ENCODE data around the gene AFP. TPM values are rescaled to one million over a fixed set of nuclear protein-coding genes. Genes with fewer than 3 reads are reported as not detected.

Gene AFP
- total and polyA plus RNA-seq, 2 of the 13 experiments (the other 11 are each of a cell fraction or from before 2014, with no cell fraction given): 9,434 to 13,105 TPM

DNA sequence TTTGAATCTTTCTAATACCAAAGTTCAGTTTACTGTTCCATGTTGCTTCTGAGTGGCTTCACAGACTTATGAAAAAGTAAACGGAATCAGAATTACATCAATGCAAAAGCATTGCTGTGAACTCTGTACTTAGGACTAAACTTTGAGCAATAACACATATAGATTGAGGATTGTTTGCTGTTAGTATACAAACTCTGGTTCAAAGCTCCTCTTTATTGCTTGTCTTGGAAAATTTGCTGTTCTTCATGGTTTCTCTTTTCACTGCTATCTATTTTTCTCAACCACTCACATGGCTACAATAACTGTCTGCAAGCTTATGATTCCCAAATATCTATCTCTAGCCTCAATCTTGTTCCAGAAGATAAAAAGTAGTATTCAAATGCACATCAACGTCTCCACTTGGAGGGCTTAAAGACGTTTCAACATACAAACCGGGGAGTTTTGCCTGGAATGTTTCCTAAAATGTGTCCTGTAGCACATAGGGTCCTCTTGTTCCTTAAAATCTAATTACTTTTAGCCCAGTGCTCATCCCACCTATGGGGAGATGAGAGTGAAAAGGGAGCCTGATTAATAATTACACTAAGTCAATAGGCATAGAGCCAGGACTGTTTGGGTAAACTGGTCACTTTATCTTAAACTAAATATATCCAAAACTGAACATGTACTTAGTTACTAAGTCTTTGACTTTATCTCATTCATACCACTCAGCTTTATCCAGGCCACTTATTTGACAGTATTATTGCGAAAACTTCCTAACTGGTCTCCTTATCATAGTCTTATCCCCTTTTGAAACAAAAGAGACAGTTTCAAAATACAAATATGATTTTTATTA is 3.6 kb upstream of the AFP start (continued):
- TF ChIP-seq, protein P1, sequence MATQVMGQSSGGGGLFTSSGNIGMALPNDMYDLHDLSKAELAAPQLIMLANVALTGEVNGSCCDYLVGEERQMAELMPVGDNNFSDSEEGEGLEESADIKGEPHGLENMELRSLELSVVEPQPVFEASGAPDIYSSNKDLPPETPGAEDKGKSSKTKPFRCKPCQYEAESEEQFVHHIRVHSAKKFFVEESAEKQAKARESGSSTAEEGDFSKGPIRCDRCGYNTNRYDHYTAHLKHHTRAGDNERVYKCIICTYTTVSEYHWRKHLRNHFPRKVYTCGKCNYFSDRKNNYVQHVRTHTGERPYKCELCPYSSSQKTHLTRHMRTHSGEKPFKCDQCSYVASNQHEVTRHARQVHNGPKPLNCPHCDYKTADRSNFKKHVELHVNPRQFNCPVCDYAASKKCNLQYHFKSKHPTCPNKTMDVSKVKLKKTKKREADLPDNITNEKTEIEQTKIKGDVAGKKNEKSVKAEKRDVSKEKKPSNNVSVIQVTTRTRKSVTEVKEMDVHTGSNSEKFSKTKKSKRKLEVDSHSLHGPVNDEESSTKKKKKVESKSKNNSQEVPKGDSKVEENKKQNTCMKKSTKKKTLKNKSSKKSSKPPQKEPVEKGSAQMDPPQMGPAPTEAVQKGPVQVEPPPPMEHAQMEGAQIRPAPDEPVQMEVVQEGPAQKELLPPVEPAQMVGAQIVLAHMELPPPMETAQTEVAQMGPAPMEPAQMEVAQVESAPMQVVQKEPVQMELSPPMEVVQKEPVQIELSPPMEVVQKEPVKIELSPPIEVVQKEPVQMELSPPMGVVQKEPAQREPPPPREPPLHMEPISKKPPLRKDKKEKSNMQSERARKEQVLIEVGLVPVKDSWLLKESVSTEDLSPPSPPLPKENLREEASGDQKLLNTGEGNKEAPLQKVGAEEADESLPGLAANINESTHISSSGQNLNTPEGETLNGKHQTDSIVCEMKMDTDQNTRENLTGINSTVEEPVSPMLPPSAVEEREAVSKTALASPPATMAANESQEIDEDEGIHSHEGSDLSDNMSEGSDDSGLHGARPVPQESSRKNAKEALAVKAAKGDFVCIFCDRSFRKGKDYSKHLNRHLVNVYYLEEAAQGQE (IDR thresholded peaks at IDR 0.05; ENCODE audit: borderline replicate concordance in 1 of 2, low read depth in 1 of 2, low read length in 2 of 2): peak in 1 of 2 experiments; percentile 59; a peak in 2 of 4 replicates
- TF ChIP-seq KLF15 (CRISPR knock-in tag; IDR thresholded peaks at IDR 0.05; ENCODE audit: borderline replicate concordance) (no peak), HCFC1 (IDR thresholded peaks at IDR 0.05; ENCODE audit: low read depth, low read length) (no peak), ZNF558 (CRISPR knock-in tag; IDR thresholded peaks at IDR 0.05; ENCODE audit: borderline replicate concordance) (no peak), NFIC (IDR thresholded peaks at IDR 0.05; ENCODE audit: low read length) (peak; percentile 99), SRY (CRISPR knock-in tag; IDR thresholded peaks at IDR 0.05) (no peak), CHD2 (IDR thresholded peaks at IDR 0.05; ENCODE audit: low read depth, low read length) (no peak), ZNF296 (CRISPR knock-in tag; conservative IDR thresholded peaks at IDR 0.05) (no peak), RAD51 (IDR thresholded peaks at IDR 0.05; ENCODE audit: borderline replicate concordance) (no peak), ZNF160 (CRISPR knock-in tag; IDR thresholded peaks at IDR 0.05) (no peak), PHF20 (CRISPR knock-in tag; IDR thresholded peaks at IDR 0.05) (no peak), ZFP62 (CRISPR knock-in tag; IDR thresholded peaks at IDR 0.05) (no peak), CBX2 (IDR thresholded peaks at IDR 0.05; ENCODE audit: low read depth, low read length) (no peak), CBX2 (CRISPR knock-in tag; IDR thresholded peaks at IDR 0.05; ENCODE audit: low read depth) (no peak), GATAD2A (CRISPR knock-in tag; IDR thresholded peaks at IDR 0.05) (peak; percentile 94), ZNF264 (CRISPR knock-in tag; IDR thresholded peaks at IDR 0.05) (no peak), PTBP1 (IDR thresholded peaks at IDR 0.05; ENCODE audit: low read depth, low read length, poor library complexity, severe bottlenecking) (no peak), EED (CRISPR knock-in tag; IDR thresholded peaks at IDR 0.05) (no peak), CCAR2 (optimal IDR thresholded peaks at IDR 0.05; ENCODE audit: low read depth, low read length) (no peak), ZNF350 (CRISPR knock-in tag; IDR thresholded peaks at IDR 0.05; ENCODE audit: borderline replicate concordance, low read depth) (no peak)
- TF ChIP-seq, protein P2, sequence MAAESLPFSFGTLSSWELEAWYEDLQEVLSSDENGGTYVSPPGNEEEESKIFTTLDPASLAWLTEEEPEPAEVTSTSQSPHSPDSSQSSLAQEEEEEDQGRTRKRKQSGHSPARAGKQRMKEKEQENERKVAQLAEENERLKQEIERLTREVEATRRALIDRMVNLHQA (CRISPR knock-in tag; IDR thresholded peaks at IDR 0.05): no peak
- TF ChIP-seq, protein P3, sequence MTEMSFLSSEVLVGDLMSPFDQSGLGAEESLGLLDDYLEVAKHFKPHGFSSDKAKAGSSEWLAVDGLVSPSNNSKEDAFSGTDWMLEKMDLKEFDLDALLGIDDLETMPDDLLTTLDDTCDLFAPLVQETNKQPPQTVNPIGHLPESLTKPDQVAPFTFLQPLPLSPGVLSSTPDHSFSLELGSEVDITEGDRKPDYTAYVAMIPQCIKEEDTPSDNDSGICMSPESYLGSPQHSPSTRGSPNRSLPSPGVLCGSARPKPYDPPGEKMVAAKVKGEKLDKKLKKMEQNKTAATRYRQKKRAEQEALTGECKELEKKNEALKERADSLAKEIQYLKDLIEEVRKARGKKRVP (CRISPR knock-in tag; IDR thresholded peaks at IDR 0.05): peak in 1 of 2 experiments; percentile 85; a peak in 2 of 4 replicates
- TF ChIP-seq, protein P4, sequence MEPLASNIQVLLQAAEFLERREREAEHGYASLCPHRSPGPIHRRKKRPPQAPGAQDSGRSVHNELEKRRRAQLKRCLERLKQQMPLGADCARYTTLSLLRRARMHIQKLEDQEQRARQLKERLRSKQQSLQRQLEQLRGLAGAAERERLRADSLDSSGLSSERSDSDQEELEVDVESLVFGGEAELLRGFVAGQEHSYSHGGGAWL (CRISPR knock-in tag; IDR thresholded peaks at IDR 0.05): no peak
- TF ChIP-seq, protein P5, sequence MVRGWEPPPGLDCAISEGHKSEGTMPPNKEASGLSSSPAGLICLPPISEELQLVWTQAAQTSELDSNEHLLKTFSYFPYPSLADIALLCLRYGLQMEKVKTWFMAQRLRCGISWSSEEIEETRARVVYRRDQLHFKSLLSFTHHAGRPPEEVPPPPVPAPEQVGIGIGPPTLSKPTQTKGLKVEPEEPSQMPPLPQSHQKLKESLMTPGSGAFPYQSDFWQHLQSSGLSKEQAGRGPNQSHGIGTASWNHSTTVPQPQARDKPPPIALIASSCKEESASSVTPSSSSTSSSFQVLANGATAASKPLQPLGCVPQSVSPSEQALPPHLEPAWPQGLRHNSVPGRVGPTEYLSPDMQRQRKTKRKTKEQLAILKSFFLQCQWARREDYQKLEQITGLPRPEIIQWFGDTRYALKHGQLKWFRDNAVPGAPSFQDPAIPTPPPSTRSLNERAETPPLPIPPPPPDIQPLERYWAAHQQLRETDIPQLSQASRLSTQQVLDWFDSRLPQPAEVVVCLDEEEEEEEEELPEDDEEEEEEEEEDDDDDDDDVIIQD (CRISPR knock-in tag; IDR thresholded peaks at IDR 0.05; ENCODE audit: low read depth): peak; percentile 79; the same call in 1 of the 2 replicates
